DMS153 treated with DMSO at 0.1 percent for 48 hours (cell line): ENCODE results near the gene ATXN1.
"Not testable (repeated sequence)": the region's sequence is repeated elsewhere in the genome, so short reads cannot be mapped to it uniquely, and the experiment has no call there.

Experiments used
- DNase-seq: peaks from one replicate; lab custom pipeline; 2025; ENCODE audit not compliant: unreplicated experiment; lab: John Stamatoyannopoulos, UW

ATXN1 gene

DNA sequence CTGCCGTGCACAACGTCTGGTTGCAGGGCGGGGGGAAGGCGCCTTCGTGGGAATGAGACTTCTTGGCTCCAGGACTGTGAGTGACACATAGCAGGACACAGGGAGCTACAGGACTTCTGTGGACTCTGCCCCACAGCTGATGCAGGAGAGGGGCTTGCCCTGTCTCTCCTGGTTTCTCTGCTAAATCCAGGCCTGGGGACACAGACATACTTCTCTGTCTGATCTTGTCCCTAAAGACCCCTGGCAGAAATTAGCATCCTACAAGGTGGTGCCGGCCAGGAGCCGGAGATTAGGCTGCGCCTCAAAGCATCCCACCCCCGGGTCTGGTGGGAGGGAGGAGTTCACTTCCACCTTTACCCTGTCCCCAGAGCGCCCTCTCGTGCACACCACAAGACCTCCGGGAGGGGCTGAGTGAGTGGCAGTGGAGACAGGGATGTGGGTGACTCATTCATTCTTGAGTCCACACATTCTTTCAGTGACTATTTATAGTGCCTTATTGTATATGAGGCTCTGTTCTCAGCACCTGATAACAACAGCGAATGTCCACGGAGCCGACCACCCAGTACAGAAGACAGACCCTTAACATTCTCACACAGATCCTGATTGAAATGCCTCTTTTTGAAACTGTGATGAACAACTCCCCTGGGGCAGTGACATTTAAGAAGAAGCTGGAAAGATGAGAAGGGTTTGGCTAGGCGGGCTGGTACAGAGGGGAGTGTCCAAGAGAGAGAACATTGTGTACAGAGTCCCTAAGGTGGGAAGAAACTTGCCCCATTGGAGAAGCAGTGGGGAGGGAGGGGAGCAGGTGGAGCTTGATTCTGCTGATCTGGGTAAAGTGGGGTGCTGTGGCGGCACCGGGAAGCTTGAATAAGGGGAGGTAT, 483.9 kb downstream of the ATXN1 start:
- peak; percentile 13 for DNase-seq

DNA sequence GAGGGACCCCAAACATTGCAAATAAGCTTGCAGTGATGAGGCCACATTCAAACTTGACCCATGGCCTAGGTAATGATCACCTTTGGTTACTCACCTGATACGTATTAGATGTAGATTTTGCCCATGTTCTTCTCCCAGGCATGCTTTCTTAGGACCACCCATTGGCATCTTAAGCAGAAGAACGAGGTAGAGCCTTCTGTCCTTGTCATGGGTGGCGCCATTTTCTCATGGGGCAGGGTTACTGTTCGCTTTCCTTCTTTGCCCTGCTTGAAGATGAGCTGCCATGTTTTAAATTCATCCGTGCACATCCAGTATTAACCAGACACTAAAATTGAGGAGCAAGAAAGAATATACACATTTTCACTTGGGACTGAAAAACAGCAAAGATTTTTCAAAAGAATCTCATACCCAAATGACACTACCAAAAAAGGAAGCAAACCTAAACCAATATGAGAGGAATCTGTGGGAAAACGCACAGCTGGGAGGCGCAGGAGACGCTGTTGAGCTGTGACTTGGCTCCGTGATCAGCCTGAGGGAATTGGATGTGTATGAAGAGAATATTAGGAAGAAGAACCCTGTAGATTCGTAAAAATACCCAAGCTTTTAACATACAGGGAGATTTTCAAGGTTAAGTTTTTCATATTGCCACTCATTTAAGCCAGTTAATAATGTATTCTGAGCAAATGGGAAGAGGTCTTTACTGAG, 486.2 kb downstream of the ATXN1 start:
- DNase-seq: no peak

DNA sequence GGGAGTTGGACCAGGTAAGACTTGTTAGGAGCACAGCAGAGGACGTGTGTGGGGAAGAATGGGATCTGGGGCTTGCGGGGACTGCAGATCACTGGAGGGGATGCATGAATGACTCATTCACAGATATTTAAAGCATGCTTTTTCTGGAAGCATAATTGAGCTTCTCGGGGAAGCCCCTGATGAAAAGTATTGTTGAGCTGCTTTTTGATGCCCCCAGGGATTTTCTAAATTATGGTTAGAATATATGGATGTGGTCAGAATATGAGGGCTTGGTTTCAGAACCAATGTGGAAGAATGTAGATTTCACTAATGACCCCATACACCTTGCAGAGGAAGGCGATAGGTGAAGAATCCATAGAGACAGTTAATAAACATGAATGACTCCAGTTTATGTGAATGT, 486.8 kb downstream of the ATXN1 start:
- no peak for DNase-seq

DNA sequence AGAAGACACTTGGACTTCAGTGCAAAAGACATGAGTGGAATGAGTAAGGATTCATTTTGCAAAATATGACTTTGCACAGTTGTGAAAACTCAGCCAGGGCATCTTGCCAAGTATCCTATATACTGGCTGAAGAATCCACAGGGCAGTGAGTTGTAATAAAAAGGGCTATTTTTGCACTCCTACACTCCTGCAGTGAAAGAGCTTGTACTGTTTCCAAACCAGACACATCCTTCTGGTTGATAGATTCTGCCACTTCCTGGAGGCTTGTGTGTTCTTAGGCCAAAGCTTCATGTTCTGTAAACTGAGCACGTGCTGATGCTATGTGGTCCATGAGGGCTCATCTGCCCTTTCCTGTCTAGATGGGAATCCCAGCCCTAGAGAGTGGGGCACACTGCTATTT, 488.0 kb downstream of the ATXN1 start:
- no peak for DNase-seq

DNA sequence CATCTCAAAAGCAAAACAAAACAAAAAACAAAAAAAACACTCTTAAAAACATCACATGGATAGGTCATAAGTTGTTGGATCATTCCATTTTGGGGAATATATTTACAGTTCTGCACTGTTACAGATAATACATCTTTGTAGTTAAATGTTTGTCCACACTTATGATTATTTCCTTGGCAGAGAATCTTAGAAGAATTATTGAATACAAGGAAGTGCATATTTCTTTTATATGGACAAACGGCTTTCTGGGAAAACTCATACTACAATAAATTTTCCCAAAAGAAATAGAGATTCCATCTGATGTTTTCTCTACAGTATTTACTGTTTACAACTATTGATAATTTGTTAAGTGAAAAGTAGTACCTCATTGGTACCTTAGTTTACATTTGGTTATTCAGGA, 489.1 kb downstream of the ATXN1 start:
- DNase-seq: no peak

DNA sequence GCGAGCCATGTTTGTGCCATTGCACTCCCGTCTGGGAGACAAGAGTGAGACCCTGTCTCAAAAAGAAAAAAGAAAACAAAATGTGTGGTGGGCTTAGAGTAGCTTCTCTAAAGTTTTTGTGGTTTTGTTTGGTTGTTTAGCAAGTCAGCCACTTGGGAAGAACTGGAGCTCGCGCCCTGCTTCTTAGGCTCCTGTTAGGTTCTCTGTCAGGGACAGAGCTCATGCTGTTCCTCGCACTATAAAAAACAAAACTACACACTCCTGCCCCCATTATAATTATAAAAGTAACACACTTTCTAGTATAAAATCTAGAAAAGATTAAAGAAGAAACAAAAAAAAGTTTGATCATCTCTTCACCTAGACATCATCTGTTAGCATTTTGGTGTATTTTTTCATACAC, 489.8 kb downstream of the ATXN1 start:
- no peak for DNase-seq

DNA sequence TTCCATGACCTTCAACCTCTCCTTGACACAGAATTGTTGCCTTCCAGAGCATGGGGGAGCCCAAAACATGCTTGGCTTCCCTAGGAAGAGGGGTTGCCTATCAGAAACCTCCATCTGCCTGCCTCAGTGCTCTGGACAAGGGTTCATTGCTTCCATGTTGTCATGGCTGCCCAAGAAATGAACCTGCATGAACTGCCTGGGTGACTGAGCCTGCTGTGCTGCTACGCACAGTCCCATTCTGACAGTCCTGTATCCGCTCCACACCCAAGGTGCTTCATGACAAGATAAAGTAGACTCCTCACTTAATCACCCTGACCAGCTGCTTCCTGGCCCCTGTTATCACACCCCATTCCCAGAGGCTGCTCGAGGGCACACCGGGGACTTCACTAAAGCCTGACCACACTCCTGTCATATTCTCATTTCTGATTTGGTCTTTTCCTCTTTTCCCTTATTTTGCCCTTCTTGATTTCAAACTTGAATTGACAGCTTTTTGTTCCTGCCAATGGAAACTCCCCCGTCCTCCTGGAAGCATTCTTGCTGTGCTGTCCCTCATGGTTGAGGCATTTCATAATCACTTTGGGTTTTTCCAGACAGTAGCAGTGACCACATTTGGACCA, 491.0 kb downstream of the ATXN1 start:
- DNase-seq: no peak

DNA sequence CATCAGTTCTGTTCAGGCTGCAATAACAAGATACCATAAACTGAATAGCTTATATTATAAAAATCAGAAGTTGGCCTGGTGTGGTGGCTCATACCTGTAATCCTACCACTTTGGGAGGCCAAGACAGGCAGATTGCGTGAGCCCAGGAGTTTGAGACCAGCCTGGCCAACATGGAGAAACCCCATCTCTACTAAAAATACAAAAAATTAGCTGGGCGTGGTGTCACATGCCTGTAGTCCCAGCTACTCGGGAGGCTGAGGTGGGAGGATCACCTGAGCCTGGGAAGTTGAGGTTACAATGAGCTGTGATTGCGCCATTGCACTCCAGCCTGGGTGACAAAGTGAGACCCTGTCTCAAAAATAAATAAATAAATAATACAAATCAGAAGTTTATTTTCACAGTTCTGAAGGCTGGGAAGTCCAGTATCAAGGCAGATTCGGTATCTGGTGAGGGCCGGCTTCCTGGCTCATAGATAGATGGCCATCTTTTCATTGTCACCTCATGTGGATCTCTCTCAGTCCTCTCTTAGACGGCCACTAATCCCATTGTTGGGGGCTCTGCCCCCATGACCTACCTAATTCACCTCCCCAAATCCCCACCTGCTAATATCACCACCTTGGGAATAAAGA, 491.7 kb downstream of the ATXN1 start:
- not testable (repeated sequence) for DNase-seq

DNA sequence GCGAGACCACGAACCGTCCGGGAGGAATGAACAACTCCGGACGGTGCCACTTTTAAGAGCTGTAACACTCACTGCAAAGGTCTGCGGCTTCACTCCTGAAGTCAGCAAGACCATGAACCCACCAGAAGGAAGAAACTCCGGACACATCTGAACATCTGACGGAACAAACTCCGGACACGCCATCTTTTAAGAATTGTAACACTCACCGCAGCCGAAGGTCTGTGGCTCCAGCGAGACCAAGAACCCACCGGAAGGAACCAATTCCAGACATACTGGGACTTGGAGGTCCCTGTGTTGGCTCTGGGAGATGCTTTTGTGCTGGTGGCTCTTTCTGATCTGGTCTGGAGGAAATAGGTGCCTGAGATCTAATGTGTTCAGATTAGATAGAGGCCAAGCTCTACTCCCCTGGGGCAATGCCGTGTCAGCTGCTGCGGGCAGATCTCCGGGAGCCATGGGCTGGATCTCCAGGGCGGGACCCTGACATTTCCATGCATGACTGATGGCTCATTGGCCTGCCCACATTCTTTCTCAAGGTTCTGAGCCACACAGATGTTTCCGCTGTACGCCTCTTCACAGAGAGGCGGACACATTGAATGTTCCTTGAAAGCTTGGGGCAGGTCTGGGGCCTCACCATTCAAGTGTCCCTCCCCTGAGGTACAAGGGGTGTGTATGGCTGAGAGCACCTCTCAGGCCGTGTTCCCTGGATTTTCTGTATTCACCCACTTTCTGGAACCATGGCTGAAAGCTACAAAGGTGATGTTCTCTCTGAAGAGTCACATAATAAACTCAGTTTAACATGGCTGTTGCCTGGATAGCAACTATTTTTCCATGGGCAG, 493.6 kb downstream of the ATXN1 start:
- DNase-seq: no peak

DNA sequence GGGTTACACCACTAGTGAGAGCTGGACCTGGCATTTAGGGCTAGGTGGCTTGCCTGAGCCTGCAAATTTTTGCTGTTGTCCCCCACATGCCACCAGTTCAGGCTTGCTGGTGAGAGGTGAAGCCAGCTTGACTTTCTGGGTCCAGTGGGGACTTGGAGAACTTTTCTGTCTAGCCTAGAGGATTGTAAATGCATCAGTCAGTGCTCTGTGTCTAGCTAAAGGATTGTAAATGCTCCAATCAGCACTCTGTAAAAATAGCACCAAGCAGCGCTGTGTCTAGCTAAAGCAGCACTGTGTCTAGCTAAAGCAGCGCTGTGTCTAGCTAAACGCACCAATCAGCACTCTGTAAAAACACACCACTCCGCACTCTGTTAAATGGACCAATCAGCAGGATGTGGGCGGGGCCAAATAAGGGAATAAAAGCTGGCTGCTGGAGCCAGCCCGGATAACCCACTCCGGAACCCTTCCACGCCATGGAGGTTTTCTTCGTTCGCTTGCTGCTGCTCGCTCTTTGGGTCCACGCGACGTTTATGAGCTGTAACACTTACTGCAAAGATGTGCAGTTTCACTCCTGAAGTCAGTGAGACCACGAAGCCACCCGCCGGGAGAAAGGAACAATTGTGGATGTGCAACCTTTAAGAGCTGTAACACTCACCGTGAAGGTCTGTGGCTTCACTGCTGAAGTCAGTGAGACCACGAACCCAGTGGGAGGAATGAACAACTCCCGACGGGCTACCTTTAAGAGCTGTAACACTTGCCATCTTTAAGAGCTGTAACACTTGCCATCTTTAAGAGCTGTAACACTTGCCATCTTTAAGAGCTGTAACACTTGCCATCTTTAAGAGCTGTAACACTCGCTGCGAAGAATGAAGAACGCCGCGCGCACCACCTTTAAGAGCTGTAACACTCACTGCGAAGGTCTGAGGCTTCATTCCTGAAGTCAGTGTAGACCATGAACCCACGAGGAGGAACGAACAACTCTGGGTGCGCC, 495.6 kb downstream of the ATXN1 start:
- DNase-seq: no peak

DNA sequence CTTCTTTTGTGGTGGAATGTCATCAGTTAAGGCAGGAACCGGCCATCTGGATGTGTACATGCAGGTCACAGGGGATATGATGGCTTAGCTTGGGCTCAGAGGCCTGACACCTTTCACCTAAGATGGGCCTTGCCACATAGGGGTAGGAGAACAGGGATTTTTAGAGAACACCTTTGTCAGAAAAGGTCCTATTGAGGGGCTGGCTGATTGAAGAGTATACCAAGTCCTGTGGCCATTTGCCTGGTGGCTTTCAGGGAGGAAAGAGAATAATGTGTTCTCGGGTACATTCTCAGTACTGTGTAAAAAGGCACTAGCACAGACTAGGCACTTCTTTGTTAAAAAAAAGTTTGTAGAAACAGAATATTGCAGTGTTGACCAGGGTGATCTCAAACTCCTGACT, 496.5 kb downstream of the ATXN1 start:
- no peak for DNase-seq

DNA sequence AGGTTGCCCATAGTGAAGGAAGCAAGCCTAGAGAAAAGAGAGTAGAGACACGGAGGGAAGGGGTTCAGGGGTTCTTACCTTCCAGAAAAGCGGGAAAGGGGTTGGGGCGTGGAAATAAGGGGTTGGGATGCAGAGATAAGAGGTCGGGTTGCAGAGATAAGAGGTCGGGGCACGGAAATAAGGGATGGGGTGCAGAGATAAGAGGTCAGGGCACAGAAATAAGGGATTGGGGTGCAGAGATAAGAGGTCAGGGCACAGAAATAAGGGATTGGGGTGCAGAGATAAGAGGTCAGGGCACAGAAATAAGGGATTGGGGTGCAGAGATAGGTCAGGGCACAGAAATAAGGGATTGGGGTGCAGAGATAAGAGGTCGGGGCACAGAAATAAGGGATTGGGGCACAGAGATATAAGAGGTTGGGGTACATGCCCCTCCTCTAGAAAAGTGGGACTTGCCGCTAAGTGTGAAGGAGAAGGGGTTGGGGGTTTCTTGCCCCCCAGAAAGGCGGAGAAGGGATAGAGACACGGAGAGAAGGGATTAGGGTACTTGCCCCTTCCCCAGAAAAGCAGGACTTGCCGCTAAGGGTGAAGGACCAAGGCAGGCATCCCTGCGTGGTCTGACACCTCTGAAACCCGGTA, 497.7 kb downstream of the ATXN1 start:
- DNase-seq: not testable (repeated sequence)

DNA sequence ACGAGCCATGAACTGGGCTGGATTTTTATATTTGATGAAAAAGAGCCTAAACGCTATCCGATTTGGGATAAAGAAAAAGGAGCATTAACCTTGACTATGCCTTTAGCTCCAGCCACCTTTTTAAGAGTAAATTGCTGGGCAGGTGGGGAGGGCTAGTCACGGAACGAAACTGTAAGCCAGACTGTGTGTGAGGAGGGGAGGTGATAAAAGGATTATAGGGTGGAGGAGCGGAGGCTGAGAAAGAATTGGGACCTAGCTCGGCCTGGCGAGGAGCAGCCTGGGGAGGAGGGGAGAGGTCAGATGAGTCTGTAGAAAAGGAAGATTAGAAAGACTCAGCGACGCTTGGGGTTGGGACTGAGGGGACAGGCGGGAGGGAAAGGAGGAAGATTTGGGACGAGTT, 498.5 kb downstream of the ATXN1 start:
- not testable (repeated sequence) for DNase-seq

DNA sequence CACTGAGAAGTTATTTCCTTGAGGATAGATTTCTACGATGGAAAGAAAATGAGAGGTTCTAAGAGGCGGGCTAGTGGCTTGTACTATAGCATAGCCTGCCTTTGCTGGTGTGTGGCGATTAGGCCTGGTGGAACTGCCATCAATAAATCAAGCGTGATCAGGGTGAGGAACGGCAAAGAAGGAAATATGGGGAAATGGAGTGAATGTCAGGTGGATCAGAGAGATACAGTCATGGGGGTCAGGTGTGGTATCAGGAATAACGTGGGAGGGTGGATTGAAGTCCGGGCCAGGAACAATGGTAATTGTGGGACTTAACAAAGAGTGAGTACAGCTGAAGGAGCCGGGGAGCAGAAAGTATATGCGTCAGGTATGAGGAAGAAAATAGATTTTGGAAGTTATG, 500.7 kb downstream of the ATXN1 start:
- DNase-seq: not testable (repeated sequence)

DNA sequence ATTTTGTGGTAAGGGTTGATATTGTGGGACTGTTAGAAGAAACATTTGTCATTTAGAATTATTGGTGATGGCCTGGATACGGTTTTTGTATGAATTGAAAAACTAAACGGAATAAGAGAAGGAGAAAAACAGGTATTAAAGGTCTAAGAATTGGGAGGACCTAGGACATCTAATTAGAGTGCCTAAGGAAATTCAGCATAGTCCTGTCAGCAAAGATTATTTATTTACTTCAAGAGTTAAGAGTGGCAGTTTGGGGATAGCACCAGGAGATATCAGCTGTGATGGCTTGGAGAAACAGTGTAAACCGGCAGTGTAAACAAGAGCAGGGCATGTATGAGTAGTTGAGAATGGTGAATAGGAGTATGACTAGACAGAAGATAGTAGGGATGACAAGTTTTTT, 501.7 kb downstream of the ATXN1 start:
- DNase-seq: not testable (repeated sequence)

DNA sequence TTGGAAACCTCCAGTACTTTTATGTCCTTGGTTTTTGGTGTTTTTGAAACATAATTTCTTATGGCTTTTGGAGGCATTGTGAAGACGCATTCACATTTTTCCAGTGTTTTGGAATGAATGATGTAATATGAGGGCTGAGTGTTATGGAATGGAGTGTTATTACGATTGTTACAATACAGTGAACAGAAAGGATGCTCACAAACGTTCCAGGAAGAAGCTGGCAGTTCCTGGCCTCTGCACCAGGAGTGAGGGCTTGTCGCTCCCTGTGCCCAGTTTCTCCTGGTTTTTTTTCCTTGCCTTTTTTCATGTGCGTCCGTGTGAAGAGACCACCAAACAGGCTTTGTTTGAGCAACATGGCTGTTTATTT, 502.6 kb downstream of the ATXN1 start:
- DNase-seq: no peak

DNA sequence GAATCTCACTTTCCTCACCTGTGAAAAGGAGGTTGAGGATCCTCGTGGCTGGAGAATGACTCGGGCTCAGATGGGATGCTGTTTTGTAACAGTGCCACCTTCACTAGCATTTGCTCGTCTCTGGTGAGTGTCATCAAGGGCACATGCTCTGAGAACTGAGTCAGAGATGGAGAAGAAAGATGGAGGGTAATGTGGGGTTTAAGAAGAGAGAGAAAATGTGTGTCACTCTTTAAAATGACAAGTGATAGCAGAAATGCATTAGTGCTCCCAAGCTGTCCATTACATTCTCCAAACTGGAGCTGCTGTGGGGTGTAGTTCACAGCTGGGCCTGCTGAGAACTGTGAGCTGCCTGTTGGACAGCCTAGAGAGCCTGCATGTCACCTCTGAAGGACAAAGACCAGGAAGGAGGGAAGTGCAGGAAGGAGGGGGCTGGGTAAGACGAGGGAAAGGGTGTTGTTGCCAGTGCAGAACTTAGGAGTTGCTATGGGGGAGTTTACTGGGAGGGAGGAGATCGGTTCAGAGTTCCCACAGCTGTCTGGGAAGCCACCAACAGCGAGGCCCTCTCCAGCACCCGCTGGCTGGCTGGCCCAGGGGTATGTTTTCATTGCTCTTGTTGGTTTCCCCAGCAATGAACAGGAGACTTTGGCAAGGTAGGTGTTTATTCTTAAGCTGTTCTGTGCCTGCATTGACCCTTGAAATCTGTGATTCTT, 503.1 kb downstream of the ATXN1 start:
- DNase-seq: no peak

DNA sequence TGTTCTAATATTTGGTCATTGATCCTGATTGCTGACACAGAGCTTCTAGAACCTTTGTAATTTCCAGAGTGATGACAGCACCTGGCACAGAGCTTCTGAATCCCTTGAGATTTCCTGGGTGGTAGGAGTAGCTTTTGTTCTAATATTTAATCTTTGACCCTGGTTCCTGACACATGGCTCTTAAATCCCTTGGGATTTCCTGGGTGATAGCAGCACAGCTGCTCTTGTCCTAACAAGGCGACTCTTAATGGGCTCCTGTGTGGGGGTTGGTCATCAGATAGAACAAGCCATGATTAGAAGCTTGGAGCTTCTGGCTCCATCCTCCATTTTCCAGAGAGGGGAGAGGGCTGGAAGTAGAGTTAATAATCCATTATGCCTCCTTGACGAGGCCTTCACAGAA, 504.5 kb downstream of the ATXN1 start:
- DNase-seq: peak; percentile 78
